A549 (cell line): Measurements from ENCODE around the gene DHPS.

ENCODE experiments used
- KDM1A ChIP-seq: fragments of 200-600 bp; sonication (generic); IDR thresholded peaks from 2 replicates; pipeline ENCODE4 v1.6.1; 2016; ENCODE audit warnings: low read depth, mild to moderate bottlenecking
- RFX5 ChIP-seq: fragments of 450-650 bp; IDR thresholded peaks from 2 replicates; pipeline ENCODE4 v1.7.1; 2014; ENCODE audit warnings: antibody characterized with exemption, mild to moderate bottlenecking, moderate library complexity
- TF ChIP-seq, protein P1 (sequence below): fragments of >200 bp; sonication (Bioruptor Twin); formaldehyde crosslinking; IDR thresholded peaks from 3 replicates; pipeline ENCODE4 v1.5.1; 2016
- TF ChIP-seq, protein P2 (sequence below): fragments of 200-600 bp; sonication (generic); IDR thresholded peaks from 2 replicates; pipeline ENCODE4 v1.6.1; 2016; ENCODE audit warnings: antibody characterized with exemption, mild to moderate bottlenecking, moderate library complexity

DNA sequence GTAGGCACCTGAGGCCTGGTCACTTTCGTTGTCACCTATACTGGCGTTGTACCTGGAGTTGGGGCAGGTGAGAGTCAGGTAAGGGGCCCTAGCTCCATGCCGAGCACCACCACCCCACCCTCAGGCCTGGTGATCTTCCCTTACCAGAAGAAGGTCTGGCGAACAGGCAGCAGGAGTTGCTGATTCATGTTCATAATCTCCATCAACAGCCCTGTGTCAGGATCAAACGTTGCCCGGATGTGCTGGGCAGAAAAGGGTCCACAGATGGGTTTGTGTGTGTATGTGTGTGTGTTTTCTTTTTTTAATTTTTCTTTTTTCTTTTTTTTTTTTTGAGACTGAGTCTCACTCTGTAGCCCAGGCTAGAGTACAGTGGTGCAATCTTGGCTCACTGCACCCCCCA, 29.5 kb downstream of the DHPS start:
- no peak for TF ChIP-seq RFX5
- TF ChIP-seq, protein P1, sequence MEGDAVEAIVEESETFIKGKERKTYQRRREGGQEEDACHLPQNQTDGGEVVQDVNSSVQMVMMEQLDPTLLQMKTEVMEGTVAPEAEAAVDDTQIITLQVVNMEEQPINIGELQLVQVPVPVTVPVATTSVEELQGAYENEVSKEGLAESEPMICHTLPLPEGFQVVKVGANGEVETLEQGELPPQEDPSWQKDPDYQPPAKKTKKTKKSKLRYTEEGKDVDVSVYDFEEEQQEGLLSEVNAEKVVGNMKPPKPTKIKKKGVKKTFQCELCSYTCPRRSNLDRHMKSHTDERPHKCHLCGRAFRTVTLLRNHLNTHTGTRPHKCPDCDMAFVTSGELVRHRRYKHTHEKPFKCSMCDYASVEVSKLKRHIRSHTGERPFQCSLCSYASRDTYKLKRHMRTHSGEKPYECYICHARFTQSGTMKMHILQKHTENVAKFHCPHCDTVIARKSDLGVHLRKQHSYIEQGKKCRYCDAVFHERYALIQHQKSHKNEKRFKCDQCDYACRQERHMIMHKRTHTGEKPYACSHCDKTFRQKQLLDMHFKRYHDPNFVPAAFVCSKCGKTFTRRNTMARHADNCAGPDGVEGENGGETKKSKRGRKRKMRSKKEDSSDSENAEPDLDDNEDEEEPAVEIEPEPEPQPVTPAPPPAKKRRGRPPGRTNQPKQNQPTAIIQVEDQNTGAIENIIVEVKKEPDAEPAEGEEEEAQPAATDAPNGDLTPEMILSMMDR, result no peak
- TF ChIP-seq, protein P2, sequence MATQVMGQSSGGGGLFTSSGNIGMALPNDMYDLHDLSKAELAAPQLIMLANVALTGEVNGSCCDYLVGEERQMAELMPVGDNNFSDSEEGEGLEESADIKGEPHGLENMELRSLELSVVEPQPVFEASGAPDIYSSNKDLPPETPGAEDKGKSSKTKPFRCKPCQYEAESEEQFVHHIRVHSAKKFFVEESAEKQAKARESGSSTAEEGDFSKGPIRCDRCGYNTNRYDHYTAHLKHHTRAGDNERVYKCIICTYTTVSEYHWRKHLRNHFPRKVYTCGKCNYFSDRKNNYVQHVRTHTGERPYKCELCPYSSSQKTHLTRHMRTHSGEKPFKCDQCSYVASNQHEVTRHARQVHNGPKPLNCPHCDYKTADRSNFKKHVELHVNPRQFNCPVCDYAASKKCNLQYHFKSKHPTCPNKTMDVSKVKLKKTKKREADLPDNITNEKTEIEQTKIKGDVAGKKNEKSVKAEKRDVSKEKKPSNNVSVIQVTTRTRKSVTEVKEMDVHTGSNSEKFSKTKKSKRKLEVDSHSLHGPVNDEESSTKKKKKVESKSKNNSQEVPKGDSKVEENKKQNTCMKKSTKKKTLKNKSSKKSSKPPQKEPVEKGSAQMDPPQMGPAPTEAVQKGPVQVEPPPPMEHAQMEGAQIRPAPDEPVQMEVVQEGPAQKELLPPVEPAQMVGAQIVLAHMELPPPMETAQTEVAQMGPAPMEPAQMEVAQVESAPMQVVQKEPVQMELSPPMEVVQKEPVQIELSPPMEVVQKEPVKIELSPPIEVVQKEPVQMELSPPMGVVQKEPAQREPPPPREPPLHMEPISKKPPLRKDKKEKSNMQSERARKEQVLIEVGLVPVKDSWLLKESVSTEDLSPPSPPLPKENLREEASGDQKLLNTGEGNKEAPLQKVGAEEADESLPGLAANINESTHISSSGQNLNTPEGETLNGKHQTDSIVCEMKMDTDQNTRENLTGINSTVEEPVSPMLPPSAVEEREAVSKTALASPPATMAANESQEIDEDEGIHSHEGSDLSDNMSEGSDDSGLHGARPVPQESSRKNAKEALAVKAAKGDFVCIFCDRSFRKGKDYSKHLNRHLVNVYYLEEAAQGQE, result no peak
- TF ChIP-seq KDM1A, result no peak
